OCI-LY1 (cell line): ENCODE data around the gene TMEM161A.

Experiments
- CTCF ChIP-seq: fragments of 200-600 bp; sonication (generic), shearing (Covaris generic); IDR thresholded peaks from 2 replicates; pipeline ENCODE4 v1.5.1; 2017; ENCODE audit warnings: mild to moderate bottlenecking, antibody characterized with exemption, low read length, moderate library complexity, mixed read lengths
- EZH2 ChIP-seq: fragments of 200-600 bp; sonication (generic), shearing (Covaris generic); IDR thresholded peaks from 2 replicates; pipeline ENCODE4 v1.8.0; 2017; ENCODE audit warnings: borderline replicate concordance, mixed run types, mild to moderate bottlenecking, antibody characterized with exemption, low read length, moderate library complexity, mixed read lengths

GRCh38 chr19:19132912-19133311 lies 5.4 kb downstream of the TMEM161A start:
- TF ChIP-seq CTCF (no peak), EZH2 (no peak)
